GM23338 (cell line): ENCODE measurements around the gene NT5C. TPM values are rescaled to one million over a fixed set of nuclear protein-coding genes. Genes with fewer than 3 reads are reported as not detected.

ENCODE experiments used
- ATAC-seq: fragments of 200-7000 bp; cut with Tn5 transposase; 3 replicates; pipeline ENCODE4 v1.9.1; 2020
- DNase-seq: peaks from one replicate; pipeline ENCODE4 v3.0.0-alpha.2; 2015; ENCODE audit warnings: low spot score
- H2AFZ ChIP-seq: fragments of 200-600 bp; sonication (generic); 2 replicates; pipeline ENCODE4 v1.8.0; 2016; ENCODE audit warnings: antibody characterized with exemption, mild to moderate bottlenecking, moderate library complexity
- H3F3A ChIP-seq: fragments of 200-600 bp; sonication (generic); replicated peaks from 2 replicates; pipeline ENCODE4 v1.8.0; 2017; ENCODE audit warnings: antibody characterized with exemption, mixed run types, low read depth
- H3K27ac ChIP-seq: fragments of 200-600 bp; sonication (generic); 2 replicates; pipeline ENCODE4 v1.6.1; 2016; ENCODE audit warnings: low read depth
- H3K27me3 ChIP-seq: fragments of 200-600 bp; sonication (generic); 2 replicates; pipeline ENCODE4 v1.8.0; 2016; ENCODE audit warnings: mild to moderate bottlenecking, mixed run types, moderate library complexity; ENCODE audit not compliant: insufficient read depth
- H3K36me3 ChIP-seq: fragments of 200-600 bp; sonication (generic); 2 replicates; pipeline ENCODE4 v1.8.0; 2016; ENCODE audit warnings: mild to moderate bottlenecking; ENCODE audit not compliant: insufficient read depth
- H3K4me1 ChIP-seq: fragments of 200-600 bp; sonication (generic); 2 replicates; pipeline ENCODE4 v1.8.0; 2016; ENCODE audit warnings: mild to moderate bottlenecking, moderate library complexity; ENCODE audit not compliant: insufficient read depth
- H3K4me2 ChIP-seq: fragments of 200-600 bp; sonication (generic); 2 replicates; pipeline ENCODE4 v1.7.1; 2017; ENCODE audit warnings: mixed run types
- H3K4me3 ChIP-seq: fragments of 200-600 bp; sonication (generic); 2 replicates; pipeline ENCODE4 v1.6.1; 2016; ENCODE audit warnings: mixed run types
- H3K79me2 ChIP-seq: fragments of 200-600 bp; sonication (generic); replicated peaks from 2 replicates; pipeline ENCODE4 v1.8.0; 2017; ENCODE audit warnings: mild to moderate bottlenecking; ENCODE audit not compliant: insufficient read depth
- H3K9me2 ChIP-seq: fragments of 200-600 bp; sonication (generic); 2 replicates; pipeline ENCODE4 v1.8.0; 2017; ENCODE audit not compliant: insufficient read depth
- H4K20me1 ChIP-seq: fragments of 200-600 bp; sonication (generic); replicated peaks from 2 replicates; pipeline ENCODE4 v1.8.0; 2017; ENCODE audit warnings: mild to moderate bottlenecking; ENCODE audit not compliant: insufficient read depth
- H3K27ac Mint-ChIP-seq: 2 replicates; pipeline ENCODE4 v1.8.0; 2020; ENCODE audit warnings: inconsistent platforms, mild to moderate bottlenecking, moderate library complexity, mixed read lengths
- H3K27me3 Mint-ChIP-seq: 3 replicates; pipeline ENCODE4 v1.8.0; 2022; ENCODE audit warnings: low read depth, mild to moderate bottlenecking, moderate library complexity, mixed read lengths, inconsistent platforms; ENCODE audit not compliant: insufficient read depth, poor library complexity
- H3K36me3 Mint-ChIP-seq: 3 replicates; pipeline ENCODE4 v1.8.0; 2021; ENCODE audit warnings: low read depth, mild to moderate bottlenecking, inconsistent platforms, moderate library complexity, mixed read lengths
- H3K4me1 Mint-ChIP-seq: 3 replicates; pipeline ENCODE4 v1.8.0; 2020; ENCODE audit warnings: mild to moderate bottlenecking, inconsistent platforms, mixed read lengths
- H3K4me3 Mint-ChIP-seq: 3 replicates; pipeline ENCODE4 v1.8.0; 2021; ENCODE audit warnings: moderate library complexity, mild to moderate bottlenecking, inconsistent platforms, mixed read lengths
- H3K9me3 Mint-ChIP-seq: 3 replicates; pipeline ENCODE4 v1.8.0; 2020; ENCODE audit warnings: moderate library complexity, mild to moderate bottlenecking, inconsistent platforms, mixed read lengths
- CREB1 ChIP-seq: fragments of 250-450 bp; sonication (Bioruptor Pico); IDR thresholded peaks from 2 replicates; pipeline ENCODE4 v1.5.0; 2020; ENCODE audit warnings: low read depth, mild to moderate bottlenecking, moderate library complexity
- ETS1 ChIP-seq: IDR thresholded peaks from 2 replicates; pipeline ENCODE4 v1.6.1; 2016; ENCODE audit warnings: antibody characterized with exemption
- EZH2 ChIP-seq: fragments of 200-600 bp; sonication (generic); IDR thresholded peaks from one replicate; pipeline ENCODE4 v1.8.0; 2017; ENCODE audit warnings: antibody characterized with exemption, mild to moderate bottlenecking, low read depth; ENCODE audit not compliant: unreplicated experiment
- EZH2phosphoT487 ChIP-seq: fragments of 200-600 bp; sonication (generic); IDR thresholded peaks from one replicate; pipeline ENCODE4 v1.8.1; 2018; ENCODE audit warnings: antibody characterized with exemption; ENCODE audit not compliant: unreplicated experiment
- JUNB ChIP-seq: IDR thresholded peaks from one replicate; pipeline ENCODE4 v1.6.1; 2016; ENCODE audit warnings: antibody characterized with exemption; ENCODE audit not compliant: unreplicated experiment
- NANOG ChIP-seq: IDR thresholded peaks from 2 replicates; pipeline ENCODE4 v1.6.1; 2016; ENCODE audit warnings: antibody characterized with exemption, borderline replicate concordance
- POLR2AphosphoS5 ChIP-seq: IDR thresholded peaks from 2 replicates; pipeline ENCODE4 v1.6.1; 2016; ENCODE audit warnings: antibody characterized with exemption, low read depth
- STAT1 ChIP-seq: IDR thresholded peaks from one replicate; pipeline ENCODE4 v1.6.1; 2016; ENCODE audit warnings: antibody characterized with exemption; ENCODE audit not compliant: unreplicated experiment
- ZNF462 ChIP-seq: fragments of 250-450 bp; sonication (Bioruptor Pico); IDR thresholded peaks from 2 replicates; pipeline ENCODE4 v1.5.0; 2020; ENCODE audit warnings: mild to moderate bottlenecking, moderate library complexity
- polyA plus RNA-seq: library from polyadenylated mRNA; unstranded; fragments of >200 nt; fragmentation: Nextera tagmentation; extraction: Ambion mirVana; gene quantifications from 2 replicates; pipeline ENCODE4 v1.2.1, GENCODE V29; 2016
- total RNA-seq: library from RNA; depleted of rRNA; stranded (reverse); fragments of >200 nt; shearing (Covaris generic); gene quantifications from 2 replicates; pipeline ENCODE4 v1.2.3, GENCODE V29; 2014

The NT5C gene
- total and polyA plus RNA-seq, 2 experiments from 2014 or later = 91.7 to 120 TPM

- Histone ChIP-seq H3F3A (peaks cover 28% of the 10 kb centered on the region), H3K4me3 (peak overlapping the region; percentile 63), H3K79me2 (peaks cover 61% of the 10 kb centered on the region), H4K20me1 (peaks cover 42% of the 10 kb centered on the region), H3K27ac (peak overlapping the region; percentile 15; the same call in 1 of the 2 replicates), H3K4me2 (peak overlapping the region; percentile 79), H3K4me1 (peaks cover 27% of the 10 kb centered on the region), H3K9me2 (no peaks in the 10 kb centered on the region), H3K27me3 (no peaks in the 10 kb centered on the region), H3K36me3 (peaks cover 10% of the 10 kb centered on the region), H2AFZ (no peak overlapping the region)
- H3K27me3 Mint-ChIP-seq = peaks cover 19% of the 10 kb centered on the region
- peak overlapping the region; percentile 93 for H3K4me3 Mint-ChIP-seq
- DNase-seq (peak; percentile 77), ATAC-seq (peak; percentile 30)
- no peak for TF ChIP-seq ZNF462
- TF ChIP-seq POLR2AphosphoS5 = no peak; the same call in 1 of the 2 replicates
- no peak for TF ChIP-seq STAT1
- no peak for TF ChIP-seq ETS1
- TF ChIP-seq EZH2 = no peak
- no peak for TF ChIP-seq JUNB
- TF ChIP-seq CREB1 (CRISPR knock-in tag) = no peak
- TF ChIP-seq NANOG = no peak
- TF ChIP-seq EZH2phosphoT487 = no peak
- H3K27ac Mint-ChIP-seq = peak overlapping the region; percentile 87
- H3K36me3 Mint-ChIP-seq = peaks cover 38% of the 10 kb centered on the region
- peaks cover 31% of the 10 kb centered on the region for H3K4me1 Mint-ChIP-seq
- peaks cover 2% of the 10 kb centered on the region; the same call in 1 of the 3 replicates for H3K9me3 Mint-ChIP-seq
Measured at GRCh38 chr17:75152922-75153779, 21.6 kb upstream of the NT5C start.
